HepG2 (cell line): ENCODE data around the gene PRR30. TPM values are rescaled to one million over a fixed set of nuclear protein-coding genes. Genes with fewer than 3 reads are reported as not detected.

Experiments
- CEBPB ChIP-seq: IDR thresholded peaks from 2 replicates; pipeline ENCODE4 v1.6.1; 2011; ENCODE audit warnings: low read depth, low read length, improper control_type of control experiment, borderline replicate concordance
- CEBPG ChIP-seq: IDR thresholded peaks from 2 replicates; pipeline ENCODE4 v1.6.1; 2016
- FOSL1 ChIP-seq: sonication (generic); formaldehyde crosslinking; IDR thresholded peaks from 2 replicates; pipeline ENCODE4 v1.9.0; 2021; ENCODE audit warnings: missing genetic modification reagents, borderline replicate concordance
- U2AF2 ChIP-seq: fragments of 200-400 bp; formaldehyde crosslinking; IDR thresholded peaks from 2 replicates; pipeline ENCODE4 v1.6.1; 2017; ENCODE audit warnings: low read depth, mild to moderate bottlenecking, low read length
- ZC3H4 ChIP-seq: sonication (generic); formaldehyde crosslinking; IDR thresholded peaks from 2 replicates; pipeline ENCODE4 v1.4.0; 2020; ENCODE audit warnings: missing genetic modification reagents, borderline replicate concordance
- ZFYVE20 ChIP-seq: sonication (generic); formaldehyde crosslinking; IDR thresholded peaks from 2 replicates; pipeline ENCODE4 v1.8.0; 2023; ENCODE audit warnings: low read depth, mild to moderate bottlenecking, moderate library complexity, missing genetic modification reagents, borderline replicate concordance
- ZNF180 ChIP-seq: sonication (generic); formaldehyde crosslinking; IDR thresholded peaks from 2 replicates; pipeline ENCODE4 v1.4.0; 2020; ENCODE audit warnings: low read depth, missing genetic modification reagents, borderline replicate concordance
- ZNF253 ChIP-seq: sonication (generic); formaldehyde crosslinking; IDR thresholded peaks from 2 replicates; pipeline ENCODE4 v1.8.0; 2022; ENCODE audit warnings: mild to moderate bottlenecking, missing genetic modification reagents, borderline replicate concordance
- ZNF530 ChIP-seq: sonication (generic); formaldehyde crosslinking; IDR thresholded peaks from 2 replicates; pipeline ENCODE4 v1.5.0; 2020; ENCODE audit warnings: low read depth, mild to moderate bottlenecking, missing genetic modification reagents
- polyA plus RNA-seq, 8 experiments: library from polyadenylated mRNA; depleted of rRNA in 3 of 8; stranded (reverse) in 7 of 8; unstranded in 1 of 8; fragments of >200 nt; fragmentation: Illumina TruSeq in 4 of 8; extraction: Trizol in 4 of 8; gene quantifications; 2 replicates each; pipeline versions ENCODE4 v1.2.1 to v1.2.3, GENCODE V29; 2011 to 2016; ENCODE audit warnings: low read depth in 4 of 8, missing spikeins in 1 of 8, mixed read lengths in 1 of 8; ENCODE audit not compliant: insufficient read depth in 1 of 8
- total RNA-seq, 5 experiments: library from RNA; depleted of rRNA; stranded (reverse); fragments of >200 nt; fragmentation: Illumina TruSeq; extraction: Trizol; gene quantifications; 2 replicates each; pipeline ENCODE4 v1.2.3, GENCODE V29; 2016; ENCODE audit warnings: low read depth in 1 of 5
- TF ChIP-seq, protein P1 (sequence below): sonication (generic); formaldehyde crosslinking; IDR thresholded peaks from 2 replicates; pipeline ENCODE4 v1.5.0; 2020; ENCODE audit warnings: mild to moderate bottlenecking, missing genetic modification reagents, borderline replicate concordance
- TF ChIP-seq, protein P2 (sequence below): sonication (generic); formaldehyde crosslinking; conservative IDR thresholded peaks from 2 replicates; pipeline ENCODE4 v1.8.0; 2022; ENCODE audit warnings: low read depth, missing genetic modification reagents
- TF ChIP-seq, protein P3 (sequence below): sonication (generic); formaldehyde crosslinking; IDR thresholded peaks from 2 replicates; pipeline ENCODE4 v1.4.0; 2020; ENCODE audit warnings: missing genetic modification reagents
- TF ChIP-seq, protein P4 (sequence below): IDR thresholded peaks from 2 replicates; pipeline ENCODE4 v1.6.1; 2016
- TF ChIP-seq, protein P5 (sequence below): sonication (generic); formaldehyde crosslinking; IDR thresholded peaks from 2 replicates; pipeline ENCODE4 v1.8.1; 2023; ENCODE audit warnings: mild to moderate bottlenecking, missing genetic modification reagents
- TF ChIP-seq, protein P6 (sequence below): sonication (generic); formaldehyde crosslinking; IDR thresholded peaks from 2 replicates; pipeline ENCODE4 v1.4.0; 2020; ENCODE audit warnings: missing genetic modification reagents

Gene PRR30
- total and polyA plus RNA-seq, 2 of the 13 experiments (the other 11 are each of a cell fraction or from before 2014, with no cell fraction given) = not detected

DNA sequence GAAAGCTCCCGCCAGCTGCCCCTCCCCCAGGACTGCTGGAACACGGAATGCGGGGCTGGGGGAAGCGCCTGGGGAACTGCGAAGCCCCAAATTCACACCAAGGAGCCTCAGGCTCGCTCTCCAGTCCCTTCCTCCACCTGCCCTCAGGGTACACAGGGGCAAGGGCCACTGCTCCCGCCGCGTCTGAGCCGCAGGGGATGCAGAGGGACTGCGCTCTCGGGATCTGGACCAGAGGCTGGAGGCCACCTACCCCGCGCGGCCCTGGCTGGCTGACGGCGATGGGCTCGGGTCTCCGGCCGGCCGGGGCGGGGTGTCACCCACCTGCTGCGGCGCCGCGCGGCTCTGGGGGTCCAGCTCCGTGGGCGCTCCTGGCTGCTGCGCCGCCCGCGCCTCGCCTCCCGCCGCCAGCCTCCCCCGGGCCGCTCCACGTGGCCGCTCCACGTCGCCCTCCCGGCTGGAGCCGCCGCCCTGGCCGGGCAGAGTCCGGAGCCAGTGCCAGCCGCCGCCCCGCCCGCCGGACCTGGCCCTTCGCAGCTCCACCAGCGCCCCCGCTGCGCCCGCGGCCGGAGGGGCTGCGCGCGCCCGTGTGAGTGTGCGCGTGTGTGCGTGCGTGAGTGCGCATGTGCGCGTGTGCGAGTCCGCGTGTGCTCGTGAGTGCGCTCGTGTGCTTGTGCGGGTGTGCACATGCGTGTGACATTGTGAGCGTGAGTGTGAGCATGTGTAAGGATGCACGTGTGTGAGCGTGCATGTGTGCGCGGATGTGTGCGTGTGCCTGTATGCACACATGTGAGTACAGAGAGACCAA lies 20.5 kb downstream of the PRR30 start, which contains the start of gene CGREF1 (continued):
- TF ChIP-seq, protein P1, sequence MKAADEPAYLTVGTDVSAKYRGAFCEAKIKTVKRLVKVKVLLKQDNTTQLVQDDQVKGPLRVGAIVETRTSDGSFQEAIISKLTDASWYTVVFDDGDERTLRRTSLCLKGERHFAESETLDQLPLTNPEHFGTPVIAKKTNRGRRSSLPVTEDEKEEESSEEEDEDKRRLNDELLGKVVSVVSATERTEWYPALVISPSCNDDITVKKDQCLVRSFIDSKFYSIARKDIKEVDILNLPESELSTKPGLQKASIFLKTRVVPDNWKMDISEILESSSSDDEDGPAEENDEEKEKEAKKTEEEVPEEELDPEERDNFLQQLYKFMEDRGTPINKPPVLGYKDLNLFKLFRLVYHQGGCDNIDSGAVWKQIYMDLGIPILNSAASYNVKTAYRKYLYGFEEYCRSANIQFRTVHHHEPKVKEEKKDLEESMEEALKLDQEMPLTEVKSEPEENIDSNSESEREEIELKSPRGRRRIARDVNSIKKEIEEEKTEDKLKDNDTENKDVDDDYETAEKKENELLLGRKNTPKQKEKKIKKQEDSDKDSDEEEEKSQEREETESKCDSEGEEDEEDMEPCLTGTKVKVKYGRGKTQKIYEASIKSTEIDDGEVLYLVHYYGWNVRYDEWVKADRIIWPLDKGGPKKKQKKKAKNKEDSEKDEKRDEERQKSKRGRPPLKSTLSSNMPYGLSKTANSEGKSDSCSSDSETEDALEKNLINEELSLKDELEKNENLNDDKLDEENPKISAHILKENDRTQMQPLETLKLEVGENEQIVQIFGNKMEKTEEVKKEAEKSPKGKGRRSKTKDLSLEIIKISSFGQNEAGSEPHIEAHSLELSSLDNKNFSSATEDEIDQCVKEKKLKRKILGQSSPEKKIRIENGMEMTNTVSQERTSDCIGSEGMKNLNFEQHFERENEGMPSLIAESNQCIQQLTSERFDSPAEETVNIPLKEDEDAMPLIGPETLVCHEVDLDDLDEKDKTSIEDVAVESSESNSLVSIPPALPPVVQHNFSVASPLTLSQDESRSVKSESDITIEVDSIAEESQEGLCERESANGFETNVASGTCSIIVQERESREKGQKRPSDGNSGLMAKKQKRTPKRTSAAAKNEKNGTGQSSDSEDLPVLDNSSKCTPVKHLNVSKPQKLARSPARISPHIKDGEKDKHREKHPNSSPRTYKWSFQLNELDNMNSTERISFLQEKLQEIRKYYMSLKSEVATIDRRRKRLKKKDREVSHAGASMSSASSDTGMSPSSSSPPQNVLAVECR (CRISPR knock-in tag) = peak; percentile 53; the same call in 1 of the 2 replicates
- TF ChIP-seq, protein P2, sequence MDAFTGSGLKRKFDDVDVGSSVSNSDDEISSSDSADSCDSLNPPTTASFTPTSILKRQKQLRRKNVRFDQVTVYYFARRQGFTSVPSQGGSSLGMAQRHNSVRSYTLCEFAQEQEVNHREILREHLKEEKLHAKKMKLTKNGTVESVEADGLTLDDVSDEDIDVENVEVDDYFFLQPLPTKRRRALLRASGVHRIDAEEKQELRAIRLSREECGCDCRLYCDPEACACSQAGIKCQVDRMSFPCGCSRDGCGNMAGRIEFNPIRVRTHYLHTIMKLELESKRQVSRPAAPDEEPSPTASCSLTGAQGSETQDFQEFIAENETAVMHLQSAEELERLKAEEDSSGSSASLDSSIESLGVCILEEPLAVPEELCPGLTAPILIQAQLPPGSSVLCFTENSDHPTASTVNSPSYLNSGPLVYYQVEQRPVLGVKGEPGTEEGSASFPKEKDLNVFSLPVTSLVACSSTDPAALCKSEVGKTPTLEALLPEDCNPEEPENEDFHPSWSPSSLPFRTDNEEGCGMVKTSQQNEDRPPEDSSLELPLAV (CRISPR knock-in tag) = 0 out of 2 replicates have a peak, but pooled peaks have one; percentile 71
- TF ChIP-seq ZC3H4 (no peak), ZFYVE20 (peak; percentile 82; the same call in 1 of the 2 replicates), FOSL1 (CRISPR knock-in tag) (no peak), ZNF530 (CRISPR knock-in tag) (no peak), ZNF180 (no peak), CEBPB (no peak), U2AF2 (no peak), CEBPG (CRISPR knock-in tag) (no peak), ZNF253 (CRISPR knock-in tag) (0 out of 2 replicates have a peak, but pooled peaks have one; percentile 70)
- TF ChIP-seq, protein P3, sequence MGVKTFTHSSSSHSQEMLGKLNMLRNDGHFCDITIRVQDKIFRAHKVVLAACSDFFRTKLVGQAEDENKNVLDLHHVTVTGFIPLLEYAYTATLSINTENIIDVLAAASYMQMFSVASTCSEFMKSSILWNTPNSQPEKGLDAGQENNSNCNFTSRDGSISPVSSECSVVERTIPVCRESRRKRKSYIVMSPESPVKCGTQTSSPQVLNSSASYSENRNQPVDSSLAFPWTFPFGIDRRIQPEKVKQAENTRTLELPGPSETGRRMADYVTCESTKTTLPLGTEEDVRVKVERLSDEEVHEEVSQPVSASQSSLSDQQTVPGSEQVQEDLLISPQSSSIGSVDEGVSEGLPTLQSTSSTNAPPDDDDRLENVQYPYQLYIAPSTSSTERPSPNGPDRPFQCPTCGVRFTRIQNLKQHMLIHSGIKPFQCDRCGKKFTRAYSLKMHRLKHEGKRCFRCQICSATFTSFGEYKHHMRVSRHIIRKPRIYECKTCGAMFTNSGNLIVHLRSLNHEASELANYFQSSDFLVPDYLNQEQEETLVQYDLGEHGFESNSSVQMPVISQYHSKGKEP = no peak
- TF ChIP-seq, protein P4, sequence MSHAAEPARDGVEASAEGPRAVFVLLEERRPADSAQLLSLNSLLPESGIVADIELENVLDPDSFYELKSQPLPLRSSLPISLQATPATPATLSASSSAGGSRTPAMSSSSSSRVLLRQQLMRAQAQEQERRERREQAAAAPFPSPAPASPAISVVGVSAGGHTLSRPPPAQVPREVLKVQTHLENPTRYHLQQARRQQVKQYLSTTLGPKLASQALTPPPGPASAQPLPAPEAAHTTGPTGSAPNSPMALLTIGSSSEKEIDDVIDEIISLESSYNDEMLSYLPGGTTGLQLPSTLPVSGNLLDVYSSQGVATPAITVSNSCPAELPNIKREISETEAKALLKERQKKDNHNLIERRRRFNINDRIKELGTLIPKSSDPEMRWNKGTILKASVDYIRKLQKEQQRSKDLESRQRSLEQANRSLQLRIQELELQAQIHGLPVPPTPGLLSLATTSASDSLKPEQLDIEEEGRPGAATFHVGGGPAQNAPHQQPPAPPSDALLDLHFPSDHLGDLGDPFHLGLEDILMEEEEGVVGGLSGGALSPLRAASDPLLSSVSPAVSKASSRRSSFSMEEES (CRISPR knock-in tag) = no peak
- TF ChIP-seq, protein P5, sequence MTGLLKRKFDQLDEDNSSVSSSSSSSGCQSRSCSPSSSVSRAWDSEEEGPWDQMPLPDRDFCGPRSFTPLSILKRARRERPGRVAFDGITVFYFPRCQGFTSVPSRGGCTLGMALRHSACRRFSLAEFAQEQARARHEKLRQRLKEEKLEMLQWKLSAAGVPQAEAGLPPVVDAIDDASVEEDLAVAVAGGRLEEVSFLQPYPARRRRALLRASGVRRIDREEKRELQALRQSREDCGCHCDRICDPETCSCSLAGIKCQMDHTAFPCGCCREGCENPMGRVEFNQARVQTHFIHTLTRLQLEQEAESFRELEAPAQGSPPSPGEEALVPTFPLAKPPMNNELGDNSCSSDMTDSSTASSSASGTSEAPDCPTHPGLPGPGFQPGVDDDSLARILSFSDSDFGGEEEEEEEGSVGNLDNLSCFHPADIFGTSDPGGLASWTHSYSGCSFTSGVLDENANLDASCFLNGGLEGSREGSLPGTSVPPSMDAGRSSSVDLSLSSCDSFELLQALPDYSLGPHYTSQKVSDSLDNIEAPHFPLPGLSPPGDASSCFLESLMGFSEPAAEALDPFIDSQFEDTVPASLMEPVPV = no peak
- TF ChIP-seq, protein P6, sequence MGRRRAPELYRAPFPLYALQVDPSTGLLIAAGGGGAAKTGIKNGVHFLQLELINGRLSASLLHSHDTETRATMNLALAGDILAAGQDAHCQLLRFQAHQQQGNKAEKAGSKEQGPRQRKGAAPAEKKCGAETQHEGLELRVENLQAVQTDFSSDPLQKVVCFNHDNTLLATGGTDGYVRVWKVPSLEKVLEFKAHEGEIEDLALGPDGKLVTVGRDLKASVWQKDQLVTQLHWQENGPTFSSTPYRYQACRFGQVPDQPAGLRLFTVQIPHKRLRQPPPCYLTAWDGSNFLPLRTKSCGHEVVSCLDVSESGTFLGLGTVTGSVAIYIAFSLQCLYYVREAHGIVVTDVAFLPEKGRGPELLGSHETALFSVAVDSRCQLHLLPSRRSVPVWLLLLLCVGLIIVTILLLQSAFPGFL (CRISPR knock-in tag) = no peak
